GM18505 (cell line): ENCODE measurements around the gene PDPN.
"Not testable (repeated sequence)": the region's sequence is repeated elsewhere in the genome, so short reads cannot be mapped to it uniquely, and the experiment has no call there.

Experiments
- ATAC-seq: cut with Tn5 transposase; IDR thresholded peaks from one replicate; pipeline ENCODE4 v1.9.1; 2021; ENCODE audit not compliant: unreplicated experiment
- POLR2A ChIP-seq: IDR thresholded peaks from 4 replicates; pipeline ENCODE4 v1.6.1; 2011; ENCODE audit warnings: borderline replicate concordance; ENCODE audit not compliant: insufficient read depth, insufficient read length; ENCODE audit errors: extremely low read depth

Gene PDPN

GRCh38 chr1:13554798-13555197 lies 28.8 kb upstream of the PDPN start:
- ATAC-seq, result no peak
- TF ChIP-seq POLR2A, result no peak

DNA sequence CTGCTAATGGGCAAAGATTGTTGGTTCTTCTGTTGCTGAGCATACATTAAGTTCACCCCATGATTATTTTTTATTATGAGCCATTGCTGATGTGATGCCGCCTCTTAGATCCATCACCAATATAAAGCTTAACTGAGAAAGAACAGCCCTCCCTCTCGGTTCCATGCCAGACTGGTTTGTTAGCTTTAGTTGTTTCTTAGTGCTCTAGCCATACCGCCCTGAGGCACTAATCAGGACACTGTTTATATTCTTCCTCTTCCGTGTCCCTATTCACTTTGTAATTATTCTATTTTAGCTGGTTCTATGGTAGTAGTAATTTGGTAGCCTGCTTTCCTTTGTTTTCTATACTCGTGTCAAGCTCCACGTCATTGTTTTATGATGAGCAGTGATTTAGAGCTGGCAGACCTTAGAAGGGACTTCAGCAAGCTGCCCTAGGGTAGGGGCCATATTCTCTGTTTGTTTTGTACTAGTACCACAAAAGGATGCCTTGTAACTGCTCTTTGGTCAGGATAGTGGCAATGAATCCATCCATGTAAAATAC lies 27.3 kb upstream of the PDPN start:
- ATAC-seq, result no peak
- TF ChIP-seq POLR2A, result no peak

DNA sequence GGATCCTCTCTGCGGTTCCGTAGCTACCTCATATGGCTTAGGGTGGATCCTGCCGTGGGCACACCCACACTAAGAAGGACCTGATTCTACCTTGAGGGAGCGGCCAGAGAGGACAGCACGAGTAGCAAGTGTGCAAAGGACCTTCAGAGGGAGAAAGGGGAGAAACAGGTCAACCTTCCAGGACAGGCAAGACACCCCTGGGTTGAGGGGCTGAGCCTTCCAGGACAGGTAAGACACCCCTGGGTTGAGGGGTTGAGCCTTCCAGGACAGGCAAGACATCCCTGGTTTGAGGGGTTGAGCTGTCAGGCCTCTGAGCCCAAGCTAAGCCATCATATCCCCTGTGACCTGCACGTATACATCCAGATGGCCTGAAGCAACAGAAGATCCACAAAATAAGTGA lies 23.1 kb upstream of the PDPN start:
- no peak for TF ChIP-seq POLR2A
- no peak for ATAC-seq

- not testable (repeated sequence) for ATAC-seq
These were observed 20.7 kb upstream of the PDPN start for GRCh38 chr1:13562981-13563380.

DNA sequence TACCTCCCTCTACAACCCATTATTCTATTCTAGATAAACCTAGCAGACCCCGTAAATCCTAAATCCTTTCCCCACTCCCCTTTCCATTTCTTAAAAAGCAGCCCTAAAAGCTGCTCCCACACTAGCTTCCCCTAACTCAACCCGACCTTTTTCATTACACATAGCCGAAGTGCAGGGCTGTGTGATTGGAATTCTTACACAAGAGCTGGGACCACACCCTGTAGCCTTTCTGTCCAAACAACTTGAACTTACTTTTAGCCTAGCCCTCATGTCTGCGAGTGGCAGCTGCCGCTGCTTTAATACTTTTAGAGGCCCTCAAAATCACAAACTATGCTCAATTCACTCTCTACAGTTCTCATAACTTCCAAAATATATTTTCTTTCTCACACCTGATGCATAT lies 19.6 kb upstream of the PDPN start:
- no peak for TF ChIP-seq POLR2A

DNA sequence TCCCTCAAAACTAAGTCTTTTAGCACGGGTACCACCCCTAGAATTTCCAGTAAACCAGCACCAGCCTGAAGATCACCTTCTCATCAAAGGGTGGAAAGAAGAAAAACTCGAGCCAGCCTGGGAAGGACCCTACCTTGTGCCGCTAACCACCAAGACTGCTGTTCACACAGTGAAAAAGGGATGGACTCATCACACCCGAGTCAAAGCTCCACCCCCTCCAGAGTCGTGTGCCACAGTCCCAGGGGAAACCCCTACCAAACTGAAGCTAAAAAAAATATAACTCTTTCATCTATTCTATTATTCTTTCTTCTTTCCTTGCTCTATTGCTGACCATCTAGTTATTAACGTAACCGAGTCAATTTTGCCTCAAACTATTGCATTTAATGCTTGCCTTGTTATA lies 13.2 kb upstream of the PDPN start:
- ATAC-seq, result not testable (repeated sequence)

More for the DNA sequence above, 19.6 kb upstream of the PDPN start:
- no peak for ATAC-seq

GRCh38 chr1:13570924-13571323 lies 12.7 kb upstream of the PDPN start:
- ATAC-seq, result no peak
- TF ChIP-seq POLR2A, result no peak

DNA sequence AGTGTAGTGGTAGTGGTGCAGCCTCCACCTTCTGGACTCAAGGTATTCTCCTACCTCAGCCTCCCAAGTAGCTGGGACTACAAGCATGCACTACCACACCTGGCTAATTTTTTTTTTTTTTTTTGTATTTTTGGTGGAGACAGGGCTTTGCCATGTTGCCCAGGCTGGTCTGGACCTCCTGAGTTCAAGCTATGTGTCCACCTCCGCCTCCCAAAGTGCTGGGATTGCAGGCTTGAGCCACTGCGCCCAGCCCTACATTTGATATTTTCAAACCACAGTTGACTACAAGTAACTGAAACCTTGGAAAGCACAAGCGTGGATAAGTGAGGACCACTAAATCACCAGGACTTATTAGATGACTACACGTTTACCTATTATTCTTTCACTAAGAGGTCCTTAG lies 10.0 kb upstream of the PDPN start:
- TF ChIP-seq POLR2A, result no peak
- no peak for ATAC-seq

DNA sequence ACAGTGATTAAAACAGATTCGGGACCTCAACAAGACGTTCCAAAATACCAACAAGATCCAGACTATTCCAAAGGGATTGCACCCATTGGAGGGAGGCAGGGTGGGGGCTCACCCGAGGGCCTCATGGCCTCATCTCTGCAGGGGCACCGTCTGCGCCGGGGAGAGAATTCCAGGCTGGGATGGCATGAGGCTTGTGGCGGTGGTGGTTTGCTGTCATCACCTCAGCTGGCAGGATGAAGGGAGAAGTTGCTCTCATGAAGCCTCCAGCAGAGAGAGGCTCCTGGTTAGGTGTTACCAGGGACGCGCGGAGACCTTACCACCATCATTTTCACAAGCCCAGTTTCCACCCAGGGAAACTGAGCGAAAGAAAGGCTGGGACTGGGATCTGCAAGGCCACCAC lies 6.7 kb upstream of the PDPN start:
- no peak for TF ChIP-seq POLR2A
- no peak for ATAC-seq

DNA sequence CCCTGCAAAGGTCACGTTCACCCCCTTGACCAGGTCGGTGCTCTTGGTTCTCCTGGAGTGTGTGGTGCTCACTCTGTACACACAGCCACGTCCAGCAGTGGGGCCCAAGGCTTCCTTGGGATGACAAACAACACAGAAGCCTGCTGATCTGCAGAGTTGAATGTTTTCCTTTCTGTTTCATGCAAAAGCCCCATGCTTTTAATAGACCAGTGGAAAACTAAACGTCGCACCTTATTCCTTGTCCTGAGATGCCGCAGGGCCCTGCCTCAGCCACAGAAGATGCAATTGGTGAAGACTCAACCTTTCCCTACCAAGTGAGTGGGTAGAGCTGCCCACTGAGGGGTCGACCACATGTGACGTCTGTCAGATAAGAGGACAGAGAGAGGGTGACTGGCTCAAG lies 5.8 kb upstream of the PDPN start:
- no peak for ATAC-seq
- TF ChIP-seq POLR2A, result no peak

- no peak for ATAC-seq
- TF ChIP-seq POLR2A, result no peak
These were observed 2.2 kb upstream of the PDPN start for GRCh38 chr1:13581446-13581845.

DNA sequence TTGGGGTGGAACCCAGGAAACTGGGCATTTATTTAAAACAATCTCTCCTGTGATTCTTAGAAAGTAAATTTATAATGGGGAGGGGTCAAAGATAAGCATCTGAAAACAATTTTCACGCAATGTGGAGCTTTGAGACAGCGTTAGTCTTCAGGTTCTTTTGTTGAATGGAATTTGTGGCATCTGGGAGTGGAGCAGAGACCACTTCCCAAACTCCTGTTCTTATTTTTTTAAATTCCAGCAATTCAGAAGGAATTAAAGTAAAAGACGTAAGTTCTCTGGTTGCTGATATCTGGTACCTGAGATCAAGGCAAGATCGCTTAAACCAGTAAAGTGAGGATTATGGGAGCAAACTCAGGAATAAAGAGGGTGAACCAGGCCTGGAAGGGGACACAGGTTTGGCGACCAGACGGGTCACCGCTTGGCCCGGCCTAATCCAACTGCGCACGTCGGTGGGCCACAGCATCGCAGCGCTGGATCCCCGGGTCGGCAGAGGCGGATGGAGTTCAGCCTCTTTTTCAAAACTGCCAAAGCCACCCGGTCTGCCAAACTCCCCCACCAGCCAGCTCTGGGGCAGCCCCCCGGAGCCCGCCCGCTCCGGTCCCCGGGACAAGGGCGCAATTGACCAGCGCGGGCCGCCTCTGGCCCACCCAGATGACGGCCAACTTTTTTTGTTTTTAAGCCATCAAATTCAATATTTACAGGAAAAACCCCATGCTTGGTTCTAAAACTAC lies 754 bp upstream of the PDPN start:
- no peak for TF ChIP-seq POLR2A
- no peak for ATAC-seq

DNA sequence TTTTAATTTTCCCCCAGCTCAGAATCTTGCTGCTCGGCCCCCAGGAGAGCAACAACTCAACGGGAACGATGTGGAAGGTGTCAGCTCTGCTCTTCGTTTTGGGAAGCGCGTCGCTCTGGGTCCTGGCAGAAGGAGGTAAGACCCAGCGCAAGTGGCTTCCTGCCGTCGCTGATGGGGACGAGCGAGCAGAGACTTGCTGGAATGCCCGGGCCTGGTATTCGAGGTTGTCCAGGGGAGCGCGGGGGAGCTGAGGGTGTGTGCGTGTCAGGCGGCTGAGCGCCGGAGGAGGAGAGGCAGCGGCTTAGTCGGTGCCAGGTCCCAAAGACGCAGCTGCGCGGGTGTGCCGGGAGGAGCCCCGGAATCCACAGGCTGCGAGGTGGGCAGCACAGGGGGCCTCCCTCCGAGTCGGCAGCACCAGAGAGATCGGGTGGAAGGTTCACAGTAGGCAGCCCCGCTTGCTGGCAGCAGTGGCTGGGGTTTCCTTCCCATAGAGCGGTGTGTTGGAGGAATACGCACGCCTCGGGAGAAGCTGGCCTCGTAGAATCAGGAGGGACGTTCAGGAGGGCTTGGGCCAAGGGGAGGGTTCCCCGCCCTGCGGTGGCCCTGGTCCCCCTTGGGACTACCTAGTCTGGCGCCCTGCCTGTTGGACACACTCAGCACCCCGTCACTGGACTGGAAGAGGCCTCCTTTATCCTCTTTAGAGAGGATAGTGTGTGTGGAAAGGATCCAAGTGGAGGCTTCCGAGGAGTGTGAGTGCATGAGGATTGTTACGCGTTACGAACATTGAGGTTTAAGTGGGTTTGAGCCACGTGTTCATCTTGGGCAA lies 547 bp downstream of the PDPN start:
- ATAC-seq, result no peak
- TF ChIP-seq POLR2A, result no peak
